DND-41 (cell line): ENCODE results near the gene ERMAP.

Experiments
- CTCF ChIP-seq: IDR thresholded peaks from 2 replicates; pipeline ENCODE4 v1.5.1; 2012; ENCODE audit warnings: borderline replicate concordance, low read length, moderate library complexity, mild to moderate bottlenecking; ENCODE audit not compliant: poor library complexity, severe bottlenecking; ENCODE audit errors: extremely low read depth
- EZH2 ChIP-seq: IDR thresholded peaks from 3 replicates; pipeline ENCODE4 v1.6.1; 2012; ENCODE audit warnings: borderline replicate concordance, low read depth, mild to moderate bottlenecking, moderate library complexity, low read length, inconsistent platforms; ENCODE audit not compliant: severe bottlenecking

DNA sequence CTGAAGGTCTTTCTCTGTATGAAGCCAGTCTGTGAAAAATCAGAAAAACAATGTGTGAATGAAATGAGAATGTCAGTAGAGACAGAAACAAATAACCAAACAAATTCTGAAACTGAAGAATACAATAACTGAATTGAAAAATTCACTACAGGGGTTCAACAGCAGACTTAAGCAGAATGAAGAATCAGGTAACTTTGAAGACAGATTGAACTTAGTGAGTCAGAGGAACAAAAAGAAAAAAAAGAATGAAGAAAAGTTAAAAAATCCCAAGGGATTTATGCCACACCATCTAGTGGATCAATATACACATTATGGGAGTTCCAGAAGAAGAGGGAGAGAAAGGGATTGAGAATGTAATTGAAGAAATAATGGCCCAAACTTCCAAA, 44.1 kb downstream of the ERMAP start:
- no peak for TF ChIP-seq CTCF
- no peak for TF ChIP-seq EZH2
